Measurements from ENCODE around the gene MYO15A.

GRCh38 chr17:18185832-18186626 lies 77.5 kb downstream of the MYO15A start:
- TF ChIP-seq RAD21 (IDR thresholded peaks at IDR 0.05; ENCODE audit: low read depth) (no peak), SIN3A (IDR thresholded peaks at IDR 0.05; ENCODE audit: low read depth) (no peak), POLR2A (IDR thresholded peaks at IDR 0.05; ENCODE audit: borderline replicate concordance, extremely low read depth, insufficient read depth, insufficient read length) (no peak), SRF (IDR thresholded peaks at IDR 0.05; ENCODE audit: low read depth) (no peak), EZH2 (IDR thresholded peaks at IDR 0.05) (no peak)
- TF ChIP-seq, protein P1, sequence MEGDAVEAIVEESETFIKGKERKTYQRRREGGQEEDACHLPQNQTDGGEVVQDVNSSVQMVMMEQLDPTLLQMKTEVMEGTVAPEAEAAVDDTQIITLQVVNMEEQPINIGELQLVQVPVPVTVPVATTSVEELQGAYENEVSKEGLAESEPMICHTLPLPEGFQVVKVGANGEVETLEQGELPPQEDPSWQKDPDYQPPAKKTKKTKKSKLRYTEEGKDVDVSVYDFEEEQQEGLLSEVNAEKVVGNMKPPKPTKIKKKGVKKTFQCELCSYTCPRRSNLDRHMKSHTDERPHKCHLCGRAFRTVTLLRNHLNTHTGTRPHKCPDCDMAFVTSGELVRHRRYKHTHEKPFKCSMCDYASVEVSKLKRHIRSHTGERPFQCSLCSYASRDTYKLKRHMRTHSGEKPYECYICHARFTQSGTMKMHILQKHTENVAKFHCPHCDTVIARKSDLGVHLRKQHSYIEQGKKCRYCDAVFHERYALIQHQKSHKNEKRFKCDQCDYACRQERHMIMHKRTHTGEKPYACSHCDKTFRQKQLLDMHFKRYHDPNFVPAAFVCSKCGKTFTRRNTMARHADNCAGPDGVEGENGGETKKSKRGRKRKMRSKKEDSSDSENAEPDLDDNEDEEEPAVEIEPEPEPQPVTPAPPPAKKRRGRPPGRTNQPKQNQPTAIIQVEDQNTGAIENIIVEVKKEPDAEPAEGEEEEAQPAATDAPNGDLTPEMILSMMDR (IDR thresholded peaks at IDR 0.05 in 2 of 3, conservative IDR thresholded peaks at IDR 0.05 in 1 of 3; ENCODE audit: borderline replicate concordance in 1 of 3, insufficient read depth in 1 of 3, low read depth in 2 of 3, low read length in 2 of 3) = no peak
- TF ChIP-seq, protein P2, sequence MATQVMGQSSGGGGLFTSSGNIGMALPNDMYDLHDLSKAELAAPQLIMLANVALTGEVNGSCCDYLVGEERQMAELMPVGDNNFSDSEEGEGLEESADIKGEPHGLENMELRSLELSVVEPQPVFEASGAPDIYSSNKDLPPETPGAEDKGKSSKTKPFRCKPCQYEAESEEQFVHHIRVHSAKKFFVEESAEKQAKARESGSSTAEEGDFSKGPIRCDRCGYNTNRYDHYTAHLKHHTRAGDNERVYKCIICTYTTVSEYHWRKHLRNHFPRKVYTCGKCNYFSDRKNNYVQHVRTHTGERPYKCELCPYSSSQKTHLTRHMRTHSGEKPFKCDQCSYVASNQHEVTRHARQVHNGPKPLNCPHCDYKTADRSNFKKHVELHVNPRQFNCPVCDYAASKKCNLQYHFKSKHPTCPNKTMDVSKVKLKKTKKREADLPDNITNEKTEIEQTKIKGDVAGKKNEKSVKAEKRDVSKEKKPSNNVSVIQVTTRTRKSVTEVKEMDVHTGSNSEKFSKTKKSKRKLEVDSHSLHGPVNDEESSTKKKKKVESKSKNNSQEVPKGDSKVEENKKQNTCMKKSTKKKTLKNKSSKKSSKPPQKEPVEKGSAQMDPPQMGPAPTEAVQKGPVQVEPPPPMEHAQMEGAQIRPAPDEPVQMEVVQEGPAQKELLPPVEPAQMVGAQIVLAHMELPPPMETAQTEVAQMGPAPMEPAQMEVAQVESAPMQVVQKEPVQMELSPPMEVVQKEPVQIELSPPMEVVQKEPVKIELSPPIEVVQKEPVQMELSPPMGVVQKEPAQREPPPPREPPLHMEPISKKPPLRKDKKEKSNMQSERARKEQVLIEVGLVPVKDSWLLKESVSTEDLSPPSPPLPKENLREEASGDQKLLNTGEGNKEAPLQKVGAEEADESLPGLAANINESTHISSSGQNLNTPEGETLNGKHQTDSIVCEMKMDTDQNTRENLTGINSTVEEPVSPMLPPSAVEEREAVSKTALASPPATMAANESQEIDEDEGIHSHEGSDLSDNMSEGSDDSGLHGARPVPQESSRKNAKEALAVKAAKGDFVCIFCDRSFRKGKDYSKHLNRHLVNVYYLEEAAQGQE (IDR thresholded peaks at IDR 0.05; ENCODE audit: low read depth) = no peak

Data from HCT116 (cell line).